Activated CD8-positive, alpha-beta T cell treated with anti-CD3 and anti-CD28 coated beads for 36 hours (primary cell): ENCODE measurements around the gene SF3B5. TPM values are rescaled to one million over a fixed set of nuclear protein-coding genes. Genes with fewer than 3 reads are reported as not detected.

ENCODE experiments used
- ATAC-seq: fragments of 200-7000 bp; cut with Tn5 transposase; one replicate; pipeline ENCODE4 v1.10.0; 2021; ENCODE audit warnings: mild to moderate bottlenecking, moderate library complexity
- CTCF ChIA-PET: fragments of 350-600 bp; sonication (Branson Sonifier 250); formaldehyde crosslinking; loops from one replicate; lab custom pipeline; 2021; ENCODE audit warnings: antibody characterized with exemption; lab: Charles Lee
- POLR2A ChIA-PET: fragments of 350-600 bp; sonication (Branson Sonifier 250); formaldehyde crosslinking; loops from one replicate; lab custom pipeline; 2021; ENCODE audit warnings: antibody characterized with exemption; lab: Charles Lee
- DNase-seq: peaks from one replicate; pipeline ENCODE4 v3.0.0-alpha.2; 2020
- H3K27ac Mint-ChIP-seq: one replicate; pipeline ENCODE4 v1.8.0; 2021; ENCODE audit warnings: mild to moderate bottlenecking, mixed read lengths
- H3K27me3 Mint-ChIP-seq: one replicate; pipeline ENCODE4 v1.8.0; 2021; ENCODE audit warnings: mixed read lengths
- H3K36me3 Mint-ChIP-seq: one replicate; pipeline ENCODE4 v1.8.0; 2021; ENCODE audit warnings: low read depth, mixed read lengths
- H3K4me1 Mint-ChIP-seq: one replicate; pipeline ENCODE4 v1.8.0; 2021; ENCODE audit warnings: low read depth, mixed read lengths
- H3K4me3 Mint-ChIP-seq: one replicate; pipeline ENCODE4 v1.8.0; 2021; ENCODE audit warnings: mild to moderate bottlenecking, moderate library complexity, mixed read lengths
- H3K9me3 Mint-ChIP-seq: one replicate; pipeline ENCODE4 v1.8.0; 2021; ENCODE audit warnings: mixed read lengths
- CTCF ChIP-seq: fragments of 200-600 bp; IDR thresholded peaks from one replicate; pipeline ENCODE4 v1.8.0; 2022; ENCODE audit warnings: antibody characterized with exemption, mild to moderate bottlenecking
- intact Hi-C: fragments of 100-400 bp; cut with micrococcal nuclease; formaldehyde crosslinking; loops from one replicate; pipeline ENCODE4 v1.10.0; 2022
- total RNA-seq, 2 experiments: library from RNA; stranded (reverse); gene quantifications; one replicate each; pipeline ENCODE4 v1.2.3, GENCODE V29; 2021

The SF3B5 gene
- total RNA-seq, 2 experiments from 2014 or later, result 207 to 210 TPM

- no peak for TF ChIP-seq CTCF
- H3K9me3 Mint-ChIP-seq, result no peaks in the 10 kb centered on the region
- peaks cover 27% of the 10 kb centered on the region for H3K4me1 Mint-ChIP-seq
- DNase-seq, result no peak
- no peaks in the 10 kb centered on the region for H3K27me3 Mint-ChIP-seq
- intact Hi-C loops, result no loop called here
- no peak for ATAC-seq
- CTCF ChIA-PET, result no interaction called here
- peak overlapping the region; percentile 0 for H3K27ac Mint-ChIP-seq
- POLR2A ChIA-PET, result no interaction called here
- no peak overlapping the region for H3K4me3 Mint-ChIP-seq
- H3K36me3 Mint-ChIP-seq, result no peaks in the 10 kb centered on the region
These were observed 26.6 kb downstream of the SF3B5 start for GRCh38 chr6:144068794-144069193.

- TF ChIP-seq CTCF, result no peak
- Mint-ChIP-seq H3K9me3 (no peaks in the 10 kb centered on the region), H3K4me3 (no peak overlapping the region), H3K27ac (peak overlapping the region; percentile 36), H3K4me1 (peaks cover 41% of the 10 kb centered on the region), H3K36me3 (peaks cover 3% of the 10 kb centered on the region), H3K27me3 (no peaks in the 10 kb centered on the region)
- ChIA-PET POLR2A (interaction anchor here (0.7 to 4.7 kb wide), 3 partner anchors 12 to 82 kb away, joined by 3 to 45 read pairs (median 3); no protein-coding TSS in a partner anchor), CTCF (interaction anchor here (1.5 to 4.4 kb wide), 4 partner anchors 8 to 127 kb away, joined by 3 to 19 read pairs (median 8); no protein-coding TSS in a partner anchor)
- intact Hi-C loops, result no loop called here
- no peak for ATAC-seq
- peak; percentile 65 for DNase-seq
These were observed 28.5 kb downstream of the SF3B5 start for GRCh38 chr6:144066741-144067484.

GRCh38 chr6:144066255-144066654 lies 29.1 kb downstream of the SF3B5 start:
- Mint-ChIP-seq H3K27ac (no peak overlapping the region), H3K27me3 (no peaks in the 10 kb centered on the region), H3K4me1 (peaks cover 41% of the 10 kb centered on the region), H3K9me3 (no peaks in the 10 kb centered on the region), H3K36me3 (peaks cover 3% of the 10 kb centered on the region), H3K4me3 (no peak overlapping the region)
- ChIA-PET POLR2A (interaction anchor here (4.1 to 4.7 kb wide), 2 partner anchors 11 to 29 kb away, joined by 19 to 45 read pairs; partner anchors contain the start of gene SF3B5), CTCF (interaction anchor here (0.9 to 4.4 kb wide), 4 partner anchors 9 to 126 kb away, joined by 3 to 19 read pairs (median 8); no protein-coding TSS in a partner anchor)
- no peak for TF ChIP-seq CTCF
- no peak for ATAC-seq
- no peak for DNase-seq
- intact Hi-C loops, result no loop called here

GRCh38 chr6:144065213-144065660 lies 30.1 kb downstream of the SF3B5 start:
- TF ChIP-seq CTCF, result no peak
- ATAC-seq (no peak), DNase-seq (peak; percentile 35)
- Mint-ChIP-seq H3K27ac (peak overlapping the region; percentile 83), H3K4me3 (peak overlapping the region; percentile 84), H3K27me3 (no peaks in the 10 kb centered on the region), H3K9me3 (no peaks in the 10 kb centered on the region), H3K4me1 (peaks cover 41% of the 10 kb centered on the region), H3K36me3 (peaks cover 3% of the 10 kb centered on the region)
- ChIA-PET POLR2A (interaction anchor here (0.8 to 4.7 kb wide), 5 partner anchors 10 to 30 kb away, joined by 3 to 45 read pairs (median 3); partner anchors contain the start of gene SF3B5), CTCF (interaction anchor here (0.8 to 4.4 kb wide), 9 partner anchors 10 to 153 kb away, joined by 3 to 19 read pairs (median 4); partner anchors contain the start of gene SF3B5)
- intact Hi-C loops, result loop anchor here (2.0 kb wide), 1 partner anchor 30 kb away; the partner anchor contains the start of gene SF3B5
